ENCODE data around the gene WDR26.
"Not testable (repeated sequence)": the region's sequence is repeated elsewhere in the genome, so short reads cannot be mapped to it uniquely, and the experiment has no call there.

Gene WDR26

DNA sequence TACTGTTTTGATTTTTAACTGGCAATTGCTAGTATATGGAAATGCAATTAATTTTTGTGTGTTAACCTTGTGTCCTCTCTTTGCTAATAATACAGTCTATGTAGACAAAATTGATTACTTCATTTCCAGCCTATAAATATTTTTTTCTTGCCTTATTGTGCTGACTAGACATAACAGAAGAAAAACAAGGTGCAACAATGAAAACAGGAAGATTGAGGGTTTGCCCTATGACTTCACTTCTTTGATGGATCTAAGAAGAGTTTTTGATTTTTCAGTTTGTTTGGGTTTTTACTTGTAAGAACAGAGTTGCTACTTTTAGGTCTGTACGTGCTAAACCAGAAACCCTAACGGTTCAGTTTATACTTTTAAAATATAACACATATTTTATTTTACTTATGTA lies 86.5 kb downstream of the WDR26 start:
- DNase-seq (ENCODE audit: low spot score): no peak

GRCh38 chr1:224343679-224344078 lies 90.9 kb downstream of the WDR26 start:
- DNase-seq (ENCODE audit: low spot score): no peak

GRCh38 chr1:224340453-224341384 lies 93.9 kb downstream of the WDR26 start:
- DNase-seq (ENCODE audit: low spot score): not testable (repeated sequence)

DNA sequence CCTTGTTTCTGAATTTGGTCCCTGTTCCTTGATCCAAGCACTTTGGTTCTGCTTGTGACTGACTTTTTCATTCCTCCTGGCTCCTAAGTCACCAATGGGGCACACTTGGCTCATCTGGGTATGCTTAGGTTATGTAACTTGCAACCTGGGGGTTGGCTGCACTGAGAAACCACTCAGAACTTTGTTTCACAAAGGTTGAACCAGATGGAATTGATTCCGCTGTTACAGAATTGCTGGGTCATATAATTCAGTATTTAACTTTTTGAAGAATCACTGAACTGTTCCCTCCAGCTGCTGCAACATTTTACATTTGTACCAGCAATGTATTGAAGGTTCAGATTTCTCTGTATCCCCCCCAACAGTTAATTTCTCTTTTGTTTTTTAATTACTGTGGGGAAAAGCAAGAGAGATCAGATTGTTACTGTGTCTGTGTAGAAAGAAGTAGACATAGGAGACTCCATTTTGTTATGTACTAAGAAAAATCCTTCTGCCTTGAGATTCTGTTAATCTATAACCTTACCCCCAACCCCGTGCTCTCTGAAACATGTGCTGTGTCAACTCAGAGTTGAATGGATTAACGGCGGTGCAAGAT lies 95.1 kb downstream of the WDR26 start:
- no peak for DNase-seq (ENCODE audit: low spot score)

DNA sequence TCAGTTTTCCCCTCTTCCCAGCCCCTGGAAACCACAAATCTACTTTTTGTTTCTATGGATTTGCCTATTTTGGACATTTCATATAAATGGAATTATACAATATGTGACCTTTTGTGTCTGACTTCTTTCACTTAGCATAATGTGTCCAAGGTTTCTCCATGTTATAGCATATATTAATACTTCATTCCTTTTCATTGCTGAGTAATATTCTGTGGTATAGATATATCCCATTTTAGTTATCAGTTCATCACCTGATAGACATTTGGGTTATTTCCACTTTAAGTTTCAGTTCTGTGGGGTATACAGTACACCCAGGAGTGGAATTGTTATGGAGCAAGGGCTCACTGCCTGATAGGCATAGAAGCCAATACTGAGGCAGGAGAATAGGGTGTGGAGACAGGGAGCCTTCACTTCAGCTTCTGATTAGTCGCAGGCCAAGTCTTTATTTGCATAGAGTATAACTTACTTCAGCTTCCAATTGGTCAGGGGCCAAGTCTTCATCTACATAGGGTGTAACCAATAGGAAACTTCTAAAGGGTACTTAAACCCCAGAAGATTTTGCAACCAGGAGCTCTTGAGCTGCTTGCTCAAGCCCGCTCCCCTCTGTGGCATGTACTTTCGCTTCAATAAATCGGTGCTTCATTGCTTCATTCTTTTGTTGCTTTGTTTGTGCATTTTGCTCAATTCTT lies 96.3 kb downstream of the WDR26 start:
- DNase-seq (ENCODE audit: low spot score): no peak
